Measurements from ENCODE around the gene GALNT15.

GALNT15 gene

GRCh38 chr3:16142350-16143025, 32.0 kb upstream of the GALNT15 start:
- Histone ChIP-seq H3K9me3 (ENCODE audit: insufficient read depth, low read length) (peaks cover 33% of the 10 kb centered on the region), H3K27me3 (ENCODE audit: insufficient read depth, insufficient read length) (no peaks in the 10 kb centered on the region), H3K4me1 (ENCODE audit: insufficient read depth, insufficient read length) (no peaks in the 10 kb centered on the region), H3K9ac (ENCODE audit: insufficient read length, low read depth) (no peak overlapping the region), H3K4me3 (ENCODE audit: insufficient read length, low read depth) (no peak overlapping the region), H3K36me3 (ENCODE audit: insufficient read depth, insufficient read length, low read length) (no peaks in the 10 kb centered on the region)
- DNase-seq (ENCODE audit: low read depth, low spot score): no peak
- TF ChIP-seq ZNF274 (IDR thresholded peaks at IDR 0.05; ENCODE audit: low read depth, low read length) (no peak), YY1 (IDR thresholded peaks at IDR 0.05; ENCODE audit: insufficient read depth, insufficient read length) (no peak), SUZ12 (IDR thresholded peaks at IDR 0.05; ENCODE audit: extremely low read depth, insufficient read depth, insufficient read length) (no peak)

- TF ChIP-seq ZNF274 (IDR thresholded peaks at IDR 0.05; ENCODE audit: low read depth, low read length): no peak
- no peak for TF ChIP-seq SUZ12 (IDR thresholded peaks at IDR 0.05; ENCODE audit: extremely low read depth, insufficient read depth, insufficient read length)
- TF ChIP-seq YY1 (IDR thresholded peaks at IDR 0.05; ENCODE audit: insufficient read depth, insufficient read length): no peak
- no peaks in the 10 kb centered on the region for H3K36me3 ChIP-seq (ENCODE audit: insufficient read depth, insufficient read length, low read length)
- DNase-seq (ENCODE audit: low read depth, low spot score): no peak
- H3K9ac ChIP-seq (ENCODE audit: insufficient read length, low read depth): no peak overlapping the region
- peaks cover 33% of the 10 kb centered on the region for H3K9me3 ChIP-seq (ENCODE audit: insufficient read depth, low read length)
- H3K4me1 ChIP-seq (ENCODE audit: insufficient read depth, insufficient read length): no peaks in the 10 kb centered on the region
- no peaks in the 10 kb centered on the region for H3K27me3 ChIP-seq (ENCODE audit: insufficient read depth, insufficient read length)
- H3K4me3 ChIP-seq (ENCODE audit: insufficient read length, low read depth): no peak overlapping the region
Observed at GRCh38 chr3:16143861-16144447, 30.5 kb upstream of the GALNT15 start.

- H3K9me3 ChIP-seq (ENCODE audit: insufficient read depth, low read length): peaks cover 35% of the 10 kb centered on the region
- H3K4me1 ChIP-seq (ENCODE audit: insufficient read depth, insufficient read length): no peaks in the 10 kb centered on the region
- no peak overlapping the region for H3K9ac ChIP-seq (ENCODE audit: insufficient read length, low read depth)
- no peak for DNase-seq (ENCODE audit: low read depth, low spot score)
- H3K27me3 ChIP-seq (ENCODE audit: insufficient read depth, insufficient read length): no peaks in the 10 kb centered on the region
- TF ChIP-seq SUZ12 (IDR thresholded peaks at IDR 0.05; ENCODE audit: extremely low read depth, insufficient read depth, insufficient read length): no peak
- TF ChIP-seq ZNF274 (IDR thresholded peaks at IDR 0.05; ENCODE audit: low read depth, low read length): no peak
- no peak for TF ChIP-seq YY1 (IDR thresholded peaks at IDR 0.05; ENCODE audit: insufficient read depth, insufficient read length)
- no peak overlapping the region for H3K4me3 ChIP-seq (ENCODE audit: insufficient read length, low read depth)
- H3K36me3 ChIP-seq (ENCODE audit: insufficient read depth, insufficient read length, low read length): no peaks in the 10 kb centered on the region
Observed at GRCh38 chr3:16145176-16145575, 29.3 kb upstream of the GALNT15 start.

- Histone ChIP-seq H3K36me3 (ENCODE audit: insufficient read depth, insufficient read length, low read length) (no peaks in the 10 kb centered on the region), H3K9me3 (ENCODE audit: insufficient read depth, low read length) (peaks cover 38% of the 10 kb centered on the region), H3K27me3 (ENCODE audit: insufficient read depth, insufficient read length) (no peaks in the 10 kb centered on the region), H3K4me3 (ENCODE audit: insufficient read length, low read depth) (no peak overlapping the region), H3K4me1 (ENCODE audit: insufficient read depth, insufficient read length) (no peaks in the 10 kb centered on the region), H3K9ac (ENCODE audit: insufficient read length, low read depth) (no peak overlapping the region)
- DNase-seq (ENCODE audit: low read depth, low spot score): no peak
- TF ChIP-seq SUZ12 (IDR thresholded peaks at IDR 0.05; ENCODE audit: extremely low read depth, insufficient read depth, insufficient read length): no peak
- no peak for TF ChIP-seq YY1 (IDR thresholded peaks at IDR 0.05; ENCODE audit: insufficient read depth, insufficient read length)
- TF ChIP-seq ZNF274 (IDR thresholded peaks at IDR 0.05; ENCODE audit: low read depth, low read length): no peak
Observed at GRCh38 chr3:16146015-16146730, 28.3 kb upstream of the GALNT15 start.

GRCh38 chr3:16147220-16147994, 27.1 kb upstream of the GALNT15 start:
- Histone ChIP-seq H3K9me3 (ENCODE audit: insufficient read depth, low read length) (peaks cover 32% of the 10 kb centered on the region), H3K4me3 (ENCODE audit: insufficient read length, low read depth) (no peak overlapping the region), H3K4me1 (ENCODE audit: insufficient read depth, insufficient read length) (no peaks in the 10 kb centered on the region), H3K36me3 (ENCODE audit: insufficient read depth, insufficient read length, low read length) (no peaks in the 10 kb centered on the region), H3K27me3 (ENCODE audit: insufficient read depth, insufficient read length) (no peaks in the 10 kb centered on the region), H3K9ac (ENCODE audit: insufficient read length, low read depth) (no peak overlapping the region)
- TF ChIP-seq YY1 (IDR thresholded peaks at IDR 0.05; ENCODE audit: insufficient read depth, insufficient read length): no peak
- no peak for TF ChIP-seq ZNF274 (IDR thresholded peaks at IDR 0.05; ENCODE audit: low read depth, low read length)
- no peak for TF ChIP-seq SUZ12 (IDR thresholded peaks at IDR 0.05; ENCODE audit: extremely low read depth, insufficient read depth, insufficient read length)
- no peak for DNase-seq (ENCODE audit: low read depth, low spot score)

- Histone ChIP-seq H3K9ac (ENCODE audit: insufficient read length, low read depth) (no peak overlapping the region), H3K9me3 (ENCODE audit: insufficient read depth, low read length) (peaks cover 24% of the 10 kb centered on the region), H3K4me3 (ENCODE audit: insufficient read length, low read depth) (no peak overlapping the region), H3K4me1 (ENCODE audit: insufficient read depth, insufficient read length) (no peaks in the 10 kb centered on the region), H3K36me3 (ENCODE audit: insufficient read depth, insufficient read length, low read length) (no peaks in the 10 kb centered on the region), H3K27me3 (ENCODE audit: insufficient read depth, insufficient read length) (no peaks in the 10 kb centered on the region)
- DNase-seq (ENCODE audit: low read depth, low spot score): no peak
- TF ChIP-seq ZNF274 (IDR thresholded peaks at IDR 0.05; ENCODE audit: low read depth, low read length): no peak
- no peak for TF ChIP-seq SUZ12 (IDR thresholded peaks at IDR 0.05; ENCODE audit: extremely low read depth, insufficient read depth, insufficient read length)
- TF ChIP-seq YY1 (IDR thresholded peaks at IDR 0.05; ENCODE audit: insufficient read depth, insufficient read length): no peak
Observed at GRCh38 chr3:16148213-16148612, 26.3 kb upstream of the GALNT15 start.

Data from NT2/D1 (cell line).